PC-3 (cell line): Measurements from ENCODE around the gene ADCY2. TPM values are rescaled to one million over a fixed set of nuclear protein-coding genes. Genes with fewer than 3 reads are reported as not detected.

ENCODE experiments used
- ATAC-seq: fragments of 200-7000 bp; cut with Tn5 transposase; 2 replicates; pipeline ENCODE4 v1.9.1; 2020; ENCODE audit warnings: mild to moderate bottlenecking, moderate library complexity
- BruUV-seq: library from RNA; stranded (reverse); fragments of 400-500 nt; replicated peaks from 2 replicates; lab custom pipeline; 2021; lab: Mats Ljungman, UMichigan
- CTCF ChIA-PET: fragments of 300-600 bp; sonication (Branson Sonifier 250); formaldehyde crosslinking; loops from one replicate; lab custom pipeline; 2022; ENCODE audit warnings: antibody characterized with exemption; lab: Charles Lee
- POLR2A ChIA-PET: fragments of 300-600 bp; sonication (Branson Sonifier 250); formaldehyde crosslinking; loops from one replicate; lab custom pipeline; 2022; ENCODE audit warnings: antibody characterized with exemption; ENCODE audit not compliant: unreplicated experiment; lab: Charles Lee
- DNase-seq: peaks from one replicate; pipeline ENCODE4 v3.0.0-alpha.2; 2015
- H2AFZ ChIP-seq: fragments of 300-600 bp; sonication (generic); 2 replicates; pipeline ENCODE4 v1.6.0; 2016; ENCODE audit warnings: antibody characterized with exemption, low read length
- H3F3A ChIP-seq: fragments of 300-600 bp; sonication (generic); one replicate; pipeline ENCODE4 v1.6.0; 2017; ENCODE audit warnings: antibody characterized with exemption, low read length, control low read depth, mild to moderate bottlenecking; ENCODE audit not compliant: unreplicated experiment
- H3K27ac ChIP-seq: fragments of 300-600 bp; sonication (generic); 2 replicates; pipeline ENCODE4 v1.5.1; 2016; ENCODE audit warnings: mild to moderate bottlenecking, low read length
- H3K27me3 ChIP-seq: fragments of 300-600 bp; sonication (generic); 2 replicates; pipeline ENCODE4 v1.6.1; 2016; ENCODE audit warnings: low read length, mixed read lengths
- H3K36me3 ChIP-seq: fragments of 300-600 bp; sonication (generic); 2 replicates; pipeline ENCODE4 v1.6.1; 2016; ENCODE audit warnings: low read depth, mixed run types, low read length, mixed read lengths
- H3K4me1 ChIP-seq: fragments of 300-600 bp; sonication (generic); 2 replicates; pipeline ENCODE4 v1.5.1; 2016; ENCODE audit warnings: low read length; ENCODE audit not compliant: insufficient read depth
- H3K4me2 ChIP-seq: fragments of 300-600 bp; sonication (generic); 2 replicates; pipeline ENCODE4 v1.6.0; 2016; ENCODE audit warnings: low read length
- H3K4me3 ChIP-seq: fragments of 300-600 bp; sonication (generic); 2 replicates; pipeline ENCODE4 v1.5.1; 2016; ENCODE audit warnings: mild to moderate bottlenecking, low read length, mixed read lengths
- H3K79me2 ChIP-seq: fragments of 300-600 bp; sonication (generic); 2 replicates; pipeline ENCODE4 v1.6.1; 2017; ENCODE audit warnings: low read length, mixed read lengths
- H3K9ac ChIP-seq: fragments of 300-600 bp; sonication (generic); 2 replicates; pipeline ENCODE4 v1.6.0; 2016; ENCODE audit warnings: mild to moderate bottlenecking, low read length
- H3K9me2 ChIP-seq: fragments of 300-600 bp; sonication (generic); replicated peaks from 2 replicates; pipeline ENCODE4 v1.6.1; 2016; ENCODE audit warnings: mixed run types, low read length, mixed read lengths
- H3K9me3 ChIP-seq: fragments of 300-600 bp; sonication (generic); 2 replicates; pipeline ENCODE4 v1.6.1; 2016; ENCODE audit warnings: low read length, mixed read lengths
- H4K20me1 ChIP-seq: fragments of 300-600 bp; sonication (generic); 2 replicates; pipeline ENCODE4 v1.6.1; 2016; ENCODE audit warnings: low read length, mixed read lengths
- CTCF ChIP-seq: fragments of 300-600 bp; sonication (generic); conservative IDR thresholded peaks from 2 replicates; pipeline ENCODE4 v1.5.1; 2017; ENCODE audit warnings: antibody characterized with exemption, low read depth, mild to moderate bottlenecking, low read length
- EZH2 ChIP-seq: fragments of 300-600 bp; sonication (generic); IDR thresholded peaks from one replicate; pipeline ENCODE4 v1.6.1; 2017; ENCODE audit warnings: antibody characterized with exemption, mild to moderate bottlenecking, low read length; ENCODE audit not compliant: unreplicated experiment
- EZH2phosphoT487 ChIP-seq: fragments of 300-600 bp; sonication (generic); IDR thresholded peaks from 2 replicates; pipeline ENCODE4 v1.6.1; 2018; ENCODE audit warnings: mild to moderate bottlenecking, antibody characterized with exemption, low read length, borderline replicate concordance
- intact Hi-C: fragments of 100-400 bp; cut with micrococcal nuclease; formaldehyde crosslinking; loops from 2 replicates; pipeline ENCODE4 v1.9.0; 2023
- total RNA-seq: library from RNA; depleted of rRNA; stranded (reverse); fragments of >200 nt; gene quantifications from 2 replicates; pipeline ENCODE4 v1.2.3, GENCODE V29; 2014

ADCY2 gene
- total RNA-seq, 1 experiment from 2014 or later: not detected

- H3K79me2 ChIP-seq: no peaks in the 10 kb centered on the region
- ATAC-seq: no peak
- peak; percentile 20 for DNase-seq
- H3K4me3 ChIP-seq: no peak overlapping the region
- H3K9me2 ChIP-seq: no peaks in the 10 kb centered on the region
- H4K20me1 ChIP-seq: no peaks in the 10 kb centered on the region
- no TSS peak for BruUV-seq
- no peak overlapping the region for H2AFZ ChIP-seq
- intact Hi-C loops: no loop called here
- H3K9ac ChIP-seq: no peak overlapping the region
- 0 out of 2 replicates have a peak, but pooled peaks have one; percentile 8 for TF ChIP-seq CTCF
- TF ChIP-seq EZH2phosphoT487: no peak
- no peaks in the 10 kb centered on the region; the same call in 1 of the 2 replicates for H3K9me3 ChIP-seq
- ChIA-PET CTCF (no interaction called here), POLR2A (no interaction called here)
- no peak overlapping the region for H3K4me2 ChIP-seq
- H3K27ac ChIP-seq: no peak overlapping the region
- no peaks in the 10 kb centered on the region for H3F3A ChIP-seq
- H3K27me3 ChIP-seq: peaks cover 2% of the 10 kb centered on the region; the same call in 1 of the 2 replicates
- H3K4me1 ChIP-seq: no peaks in the 10 kb centered on the region
- no peaks in the 10 kb centered on the region for H3K36me3 ChIP-seq
Observed at GRCh38 chr5:7436521-7436920, 40.6 kb downstream of the ADCY2 start.

GRCh38 chr5:7437836-7438235 is 41.9 kb downstream of the ADCY2 start:
- DNase-seq (no peak), ATAC-seq (no peak)
- Histone ChIP-seq H3K4me1 (no peaks in the 10 kb centered on the region), H3K36me3 (no peaks in the 10 kb centered on the region), H3K9me3 (no peaks in the 10 kb centered on the region; the same call in 1 of the 2 replicates), H3K27ac (no peak overlapping the region), H2AFZ (no peak overlapping the region), H3K79me2 (no peaks in the 10 kb centered on the region), H3K9me2 (no peaks in the 10 kb centered on the region), H3K27me3 (peaks cover 5% of the 10 kb centered on the region), H3K4me2 (no peak overlapping the region), H3K4me3 (no peak overlapping the region), H3F3A (no peaks in the 10 kb centered on the region), H4K20me1 (no peaks in the 10 kb centered on the region), H3K9ac (no peak overlapping the region)
- intact Hi-C loops: no loop called here
- ChIA-PET POLR2A (no interaction called here), CTCF (no interaction called here)
- no TSS peak for BruUV-seq
- TF ChIP-seq EZH2: no peak
- TF ChIP-seq EZH2phosphoT487: no peak
- no peak for TF ChIP-seq CTCF

- POLR2A ChIA-PET: no interaction called here
- no peak for DNase-seq
- Histone ChIP-seq H3K36me3 (no peaks in the 10 kb centered on the region), H4K20me1 (no peaks in the 10 kb centered on the region), H3K27me3 (peaks cover 20% of the 10 kb centered on the region), H3K79me2 (no peaks in the 10 kb centered on the region), H2AFZ (no peak overlapping the region), H3K4me2 (no peak overlapping the region), H3K9me3 (no peaks in the 10 kb centered on the region), H3K27ac (no peak overlapping the region), H3F3A (no peaks in the 10 kb centered on the region), H3K4me1 (no peaks in the 10 kb centered on the region), H3K4me3 (no peak overlapping the region), H3K9ac (no peak overlapping the region), H3K9me2 (no peaks in the 10 kb centered on the region)
- ATAC-seq: no peak
- CTCF ChIA-PET: no interaction called here
- TF ChIP-seq EZH2phosphoT487 (no peak), EZH2 (no peak), CTCF (no peak)
- intact Hi-C loops: no loop called here
- no TSS peak for BruUV-seq
Observed at GRCh38 chr5:7445068-7445467, 49.1 kb downstream of the ADCY2 start.
